CD14-positive monocyte (primary cell): ENCODE results near the gene GDF9. TPM values are rescaled to one million over a fixed set of nuclear protein-coding genes. Genes with fewer than 3 reads are reported as not detected.
A peak's percentile ranks its signal among the peaks of the same experiment; 100 is the strongest.

Experiments
- DNase-seq, 3 donors: peaks; one replicate each; pipeline ENCODE4 v3.0.0-alpha.2; 2011 to 2022
- H2AFZ ChIP-seq: 2 replicates; pipeline ENCODE4 v1.6.0; 2012; ENCODE audit warnings: mild to moderate bottlenecking, low read depth, low read length, inconsistent platforms; ENCODE audit not compliant: insufficient read depth, poor library complexity, severe bottlenecking
- H3K27ac ChIP-seq, 2 donors: 1 replicate in 1 of 2; 2 replicates in 1 of 2; pipeline ENCODE4 v1.5.1; 2012 to 2013; ENCODE audit warnings: low read length in 2 of 2, control low read depth in 1 of 2, inconsistent platforms in 1 of 2, low read depth in 1 of 2, mild to moderate bottlenecking in 1 of 2
- H3K27me3 ChIP-seq, 2 donors: one replicate each; pipeline versions ENCODE4 v1.6.0 to v1.6.1; 2011 to 2013; ENCODE audit warnings: low read length in 2 of 2; ENCODE audit not compliant: control insufficient read depth in 2 of 2, insufficient read depth in 2 of 2
- H3K36me3 ChIP-seq, 2 donors: replicated peaks in 1 of 2; 1 replicate in 1 of 2; 2 replicates in 1 of 2; pipeline versions ENCODE4 v1.5.1 to v1.6.1; 2012 to 2013; ENCODE audit warnings: low read length in 2 of 2, control low read depth in 1 of 2, inconsistent platforms in 1 of 2, mild to moderate bottlenecking in 1 of 2; ENCODE audit not compliant: insufficient read depth in 2 of 2, control insufficient read depth in 1 of 2
- H3K4me1 ChIP-seq, 2 donors: 1 replicate in 1 of 2; 2 replicates in 1 of 2; pipeline versions ENCODE4 v1.5.1 to v1.6.1; 2012 to 2013; ENCODE audit warnings: low read length in 2 of 2, control low read depth in 1 of 2, inconsistent platforms in 1 of 2, mild to moderate bottlenecking in 1 of 2, moderate library complexity in 1 of 2; ENCODE audit not compliant: insufficient read depth in 2 of 2, control insufficient read depth in 1 of 2
- H3K4me2 ChIP-seq: replicated peaks from 2 replicates; pipeline ENCODE3; 2012; ENCODE audit warnings: low read length, moderate library complexity, mild to moderate bottlenecking; ENCODE audit not compliant: poor library complexity, severe bottlenecking; ENCODE audit errors: extremely low read depth
- H3K4me3 ChIP-seq, 3 experiments: fragments of 200-600 bp in 1 of 3; sonication (generic) in 1 of 3; replicated peaks in 1 of 3; 1 replicate in 2 of 3; 2 replicates in 1 of 3; pipeline ENCODE4 v1.5.1; 2011 to 2013; ENCODE audit warnings: low read length in 3 of 3, mild to moderate bottlenecking in 3 of 3, control low read depth in 2 of 3, low read depth in 2 of 3, inconsistent platforms in 1 of 3, moderate library complexity in 1 of 3
- H3K79me2 ChIP-seq: 2 replicates; pipeline ENCODE4 v1.6.0; 2012; ENCODE audit warnings: mild to moderate bottlenecking, control low read depth, inconsistent platforms, low read length, moderate library complexity; ENCODE audit not compliant: insufficient read depth
- H3K9ac ChIP-seq: 2 replicates; pipeline ENCODE4 v1.6.0; 2017; ENCODE audit warnings: low read length, mild to moderate bottlenecking; ENCODE audit not compliant: insufficient read depth, poor library complexity, severe bottlenecking
- H3K9me3 ChIP-seq, 2 donors: replicated peaks in 1 of 2; 1 replicate in 1 of 2; 2 replicates in 1 of 2; pipeline versions ENCODE4 v1.5.1 to v1.6.1; 2012 to 2013; ENCODE audit warnings: low read length in 2 of 2, control low read depth in 1 of 2; ENCODE audit not compliant: control insufficient read depth in 1 of 2, insufficient read depth in 1 of 2
- H4K20me1 ChIP-seq: 2 replicates; pipeline ENCODE4 v1.6.0; 2012; ENCODE audit warnings: mild to moderate bottlenecking, low read length, control low read depth, moderate library complexity; ENCODE audit not compliant: insufficient read depth
- H3K27ac Mint-ChIP-seq, 7 donors: one replicate each; pipeline ENCODE4 v1.8.0; 2020; ENCODE audit warnings: mild to moderate bottlenecking in 7 of 7, mixed read lengths in 7 of 7, moderate library complexity in 6 of 7, inconsistent platforms in 2 of 7
- H3K27me3 Mint-ChIP-seq, 3 donors: one replicate each; pipeline ENCODE4 v1.8.0; 2021 to 2022; ENCODE audit warnings: low read depth in 3 of 3, mild to moderate bottlenecking in 3 of 3, mixed read lengths in 3 of 3, moderate library complexity in 3 of 3, inconsistent platforms in 1 of 3
- H3K36me3 Mint-ChIP-seq, 2 donors: one replicate each; pipeline ENCODE4 v1.8.0; 2020; ENCODE audit warnings: mixed read lengths in 2 of 2, inconsistent platforms in 1 of 2, mild to moderate bottlenecking in 1 of 2
- H3K4me1 Mint-ChIP-seq: one replicate; pipeline ENCODE4 v1.8.0; 2020; ENCODE audit warnings: mild to moderate bottlenecking, mixed read lengths
- H3K4me3 Mint-ChIP-seq, 2 donors: one replicate each; pipeline ENCODE4 v1.8.0; 2020; ENCODE audit warnings: mild to moderate bottlenecking in 2 of 2, mixed read lengths in 2 of 2, moderate library complexity in 1 of 2
- H3K9me3 Mint-ChIP-seq, 7 donors: one replicate each; pipeline ENCODE4 v1.8.0; 2020 to 2022; ENCODE audit warnings: mixed read lengths in 7 of 7, mild to moderate bottlenecking in 6 of 7, moderate library complexity in 6 of 7, inconsistent platforms in 2 of 7
- WGBS: methylation state at CpG from one replicate; pipeline ENCODE4 v1.1.5; 2013; ENCODE audit warnings: missing lambda C conversion rate; ENCODE audit not compliant: insufficient coverage; 5-methylcytosine and 5-hydroxymethylcytosine counted together
- intact Hi-C, 2 donors: fragments of 100-400 bp; cut with micrococcal nuclease; formaldehyde crosslinking; loops; one replicate each; pipeline versions ENCODE4 v1.15.0 to v1.15.1; 2023
- polyA plus RNA-seq, 3 donors: library from polyadenylated mRNA; depleted of rRNA in 1 of 3; unstranded in 2 of 3; stranded (reverse) in 1 of 3; fragments of 300-500 nt in 2 of 3; fragments of >200 nt in 1 of 3; fragmentation: Illumina TruSeq in 2 of 3; gene quantifications; 1 replicate in 2 of 3; 2 replicates in 1 of 3; pipeline ENCODE4 v1.2.3, GENCODE V29; 2012 to 2021
- TF ChIP-seq, protein P1 (sequence below): fragments of 200-600 bp; IDR thresholded peaks from one replicate; pipeline ENCODE4 v1.8.0; 2022; ENCODE audit warnings: antibody characterized with exemption, mild to moderate bottlenecking

The GDF9 gene
- polyA plus RNA-seq, 3 donors, result 0.55 TPM; not detected in 2

DNA sequence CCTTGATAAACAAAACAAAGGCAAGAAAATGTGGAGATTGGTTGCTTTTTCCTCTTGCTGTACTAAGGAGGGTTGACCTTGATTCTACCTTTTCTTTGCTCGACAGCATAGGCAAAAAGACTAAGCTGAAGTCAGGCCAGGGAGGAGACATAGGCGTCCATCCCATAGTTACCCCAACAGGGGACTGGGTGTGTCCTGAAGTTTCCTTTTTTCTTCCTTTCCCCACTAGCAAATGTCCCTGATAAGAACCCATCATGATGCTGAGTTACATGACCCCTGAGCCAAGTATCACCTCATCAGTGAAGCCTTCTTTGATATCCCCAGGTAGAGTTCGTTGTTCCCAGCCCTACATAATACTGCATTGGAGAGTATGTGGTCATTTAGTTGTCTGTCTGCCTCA lies 26.0 kb downstream of the GDF9 start:
- no peak overlapping the region for H3K9ac ChIP-seq
- TF ChIP-seq, protein P1, sequence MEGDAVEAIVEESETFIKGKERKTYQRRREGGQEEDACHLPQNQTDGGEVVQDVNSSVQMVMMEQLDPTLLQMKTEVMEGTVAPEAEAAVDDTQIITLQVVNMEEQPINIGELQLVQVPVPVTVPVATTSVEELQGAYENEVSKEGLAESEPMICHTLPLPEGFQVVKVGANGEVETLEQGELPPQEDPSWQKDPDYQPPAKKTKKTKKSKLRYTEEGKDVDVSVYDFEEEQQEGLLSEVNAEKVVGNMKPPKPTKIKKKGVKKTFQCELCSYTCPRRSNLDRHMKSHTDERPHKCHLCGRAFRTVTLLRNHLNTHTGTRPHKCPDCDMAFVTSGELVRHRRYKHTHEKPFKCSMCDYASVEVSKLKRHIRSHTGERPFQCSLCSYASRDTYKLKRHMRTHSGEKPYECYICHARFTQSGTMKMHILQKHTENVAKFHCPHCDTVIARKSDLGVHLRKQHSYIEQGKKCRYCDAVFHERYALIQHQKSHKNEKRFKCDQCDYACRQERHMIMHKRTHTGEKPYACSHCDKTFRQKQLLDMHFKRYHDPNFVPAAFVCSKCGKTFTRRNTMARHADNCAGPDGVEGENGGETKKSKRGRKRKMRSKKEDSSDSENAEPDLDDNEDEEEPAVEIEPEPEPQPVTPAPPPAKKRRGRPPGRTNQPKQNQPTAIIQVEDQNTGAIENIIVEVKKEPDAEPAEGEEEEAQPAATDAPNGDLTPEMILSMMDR, result no peak
- H3K27me3 Mint-ChIP-seq, result peaks cover 0 to 2% (median 1%) of the 10 kb centered on the region in 3 donors
- peak overlapping the region; percentile 62 for H2AFZ ChIP-seq
- peak overlapping the region in 1 of 2 donors; percentile 67 for H3K4me3 Mint-ChIP-seq
- WGBS, result no CpG with 5 or more reads among the region's 3 CpGs
- H3K27me3 ChIP-seq, result no peaks in the 10 kb centered on the region
- H3K4me1 Mint-ChIP-seq, result peaks cover 63% of the 10 kb centered on the region
- no peak for DNase-seq
- no peaks in the 10 kb centered on the region for H3K36me3 Mint-ChIP-seq
- H3K9me3 ChIP-seq, result no peaks in the 10 kb centered on the region
- H3K9me3 Mint-ChIP-seq, result peaks cover 0 to 2% (median 0%) of the 10 kb centered on the region in 7 donors
- no peaks in the 10 kb centered on the region for H3K79me2 ChIP-seq
- H4K20me1 ChIP-seq, result no peaks in the 10 kb centered on the region
- H3K4me3 ChIP-seq, result peak overlapping the region in 1 of 3 experiments; percentile 52
- peak overlapping the region; percentile 66 to 87 for H3K27ac ChIP-seq
- intact Hi-C loops, result no loop called here
- H3K4me1 ChIP-seq, result peaks cover 64 to 67% of the 10 kb centered on the region in 2 donors
- H3K36me3 ChIP-seq, result no peaks in the 10 kb centered on the region
- H3K27ac Mint-ChIP-seq, result peak overlapping the region; percentile 78 to 94 (median 88)
- peak overlapping the region; percentile 54 for H3K4me2 ChIP-seq

DNA sequence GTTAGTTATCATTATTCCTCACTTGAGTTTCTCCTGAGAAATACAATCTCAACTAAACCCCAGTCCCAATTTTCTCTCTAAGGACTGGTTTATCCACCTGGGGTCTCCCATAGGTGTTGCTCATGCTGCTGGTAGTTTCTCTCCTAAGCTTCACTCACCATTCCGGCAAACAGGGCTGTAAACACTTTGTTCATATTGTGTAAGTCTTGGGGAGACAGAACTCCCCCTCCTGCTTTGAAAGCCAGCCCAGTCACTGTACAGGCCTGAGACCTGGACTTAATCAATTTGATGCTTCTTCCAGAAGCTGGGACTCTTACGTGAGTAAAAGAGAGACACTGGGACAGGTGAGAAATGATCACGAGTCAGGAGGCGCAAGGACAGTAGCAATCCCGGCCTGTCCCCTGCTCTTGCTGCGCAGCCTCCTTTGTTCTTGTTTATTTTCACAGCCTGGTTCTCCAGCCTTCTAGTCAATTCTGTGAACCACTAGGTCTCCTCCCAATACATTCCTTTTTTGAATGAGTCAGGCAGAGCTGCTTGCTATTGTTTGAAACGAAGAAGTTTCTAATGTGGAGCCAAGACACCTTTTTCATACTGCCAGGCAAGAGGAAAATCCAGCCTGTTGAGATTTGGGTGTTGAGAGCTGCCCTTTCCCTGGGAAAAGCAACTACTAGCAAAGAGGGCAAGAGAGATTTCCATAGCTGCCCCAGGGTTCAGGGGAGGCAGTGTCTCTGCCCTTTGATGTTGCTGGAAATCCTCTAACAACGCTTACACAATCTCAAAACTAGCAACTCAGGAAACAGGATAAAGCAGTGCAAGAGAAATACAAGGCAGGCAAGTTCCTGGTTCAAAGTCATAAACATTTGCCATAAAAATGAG lies 26.6 kb downstream of the GDF9 start:
- peak in 2 of 3 donors; percentile 23 to 36 for DNase-seq
- Histone ChIP-seq H3K4me2 (peak overlapping the region; percentile 54), H3K4me1 (peaks cover 64 to 67% of the 10 kb centered on the region in 2 donors), H4K20me1 (no peaks in the 10 kb centered on the region), H2AFZ (peak overlapping the region; percentile 62), H3K9ac (peak overlapping the region; percentile 11), H3K79me2 (no peaks in the 10 kb centered on the region), H3K9me3 (no peaks in the 10 kb centered on the region), H3K4me3 (peak overlapping the region in 1 of 3 experiments; percentile 52), H3K27me3 (no peaks in the 10 kb centered on the region), H3K36me3 (no peaks in the 10 kb centered on the region), H3K27ac (peak overlapping the region; percentile 66 to 87)
- peaks cover 63% of the 10 kb centered on the region for H3K4me1 Mint-ChIP-seq
- WGBS, result no CpG with 5 or more reads among the region's 8 CpGs
- no peaks in the 10 kb centered on the region for H3K36me3 Mint-ChIP-seq
- H3K27me3 Mint-ChIP-seq, result peaks cover 0 to 2% (median under 1%) of the 10 kb centered on the region in 3 donors
- H3K27ac Mint-ChIP-seq, result peak overlapping the region; percentile 78 to 94 (median 88)
- TF ChIP-seq, protein P1, result no peak
- H3K4me3 Mint-ChIP-seq, result peak overlapping the region in 1 of 2 donors; percentile 67
- intact Hi-C loops, result no loop called here
- peaks cover 0 to 2% (median 0%) of the 10 kb centered on the region in 7 donors for H3K9me3 Mint-ChIP-seq
